HTR-8/SVneo (cell line): ENCODE results near the gene CLHC1.
"Not testable (repeated sequence)": the region's sequence is repeated elsewhere in the genome, so short reads cannot be mapped to it uniquely, and the experiment has no call there.

Experiments
- DNase-seq: peaks from one replicate; pipeline ENCODE4 v3.0.0; 2011; ENCODE audit warnings: low spot score, mixed read lengths; ENCODE audit not compliant: insufficient read length
- FAIRE-seq: peaks from 2 replicates; lab custom pipeline; 2011; peaks lifted over from hg19 to GRCh38; lab: Jason Lieb, UNC

The CLHC1 gene

DNA sequence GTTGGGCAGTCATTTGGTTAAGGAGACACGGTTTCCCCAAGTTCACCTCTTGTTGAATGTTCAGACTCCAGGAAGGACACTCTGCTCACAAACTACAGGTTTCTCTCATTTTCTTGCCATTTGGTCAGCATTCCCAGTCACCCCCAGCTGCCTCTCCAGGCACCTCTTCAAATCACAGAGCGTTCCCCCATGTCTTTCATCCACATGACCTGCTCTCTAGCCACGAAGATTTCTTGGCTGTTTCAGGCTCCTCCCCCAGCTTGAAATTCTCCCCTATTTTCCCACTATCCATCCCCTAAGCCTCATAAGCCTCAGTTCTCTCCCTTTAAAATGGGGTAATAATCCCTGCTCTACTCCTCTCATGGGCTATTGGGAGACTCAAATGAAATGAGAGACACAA lies 92.8 kb downstream of the CLHC1 start:
- FAIRE-seq (no peak), DNase-seq (no peak)

DNA sequence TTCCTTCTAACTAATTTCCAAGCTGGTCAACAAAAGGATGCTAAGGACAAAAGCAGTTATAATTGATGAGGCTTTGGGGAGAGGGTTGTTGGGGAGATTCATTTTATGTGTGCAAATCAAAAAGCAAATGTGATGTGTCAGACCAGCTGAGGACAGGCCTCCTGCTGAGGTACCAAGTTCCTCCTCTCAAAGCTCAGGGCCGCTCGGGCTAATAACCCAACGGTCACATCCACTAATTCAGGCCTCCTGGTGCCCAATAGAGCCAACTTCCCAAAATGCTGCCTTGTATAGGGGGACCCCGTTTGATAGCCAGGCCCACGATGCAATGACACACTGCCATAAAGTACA lies 93.2 kb downstream of the CLHC1 start:
- FAIRE-seq (no peak), DNase-seq (no peak)

DNA sequence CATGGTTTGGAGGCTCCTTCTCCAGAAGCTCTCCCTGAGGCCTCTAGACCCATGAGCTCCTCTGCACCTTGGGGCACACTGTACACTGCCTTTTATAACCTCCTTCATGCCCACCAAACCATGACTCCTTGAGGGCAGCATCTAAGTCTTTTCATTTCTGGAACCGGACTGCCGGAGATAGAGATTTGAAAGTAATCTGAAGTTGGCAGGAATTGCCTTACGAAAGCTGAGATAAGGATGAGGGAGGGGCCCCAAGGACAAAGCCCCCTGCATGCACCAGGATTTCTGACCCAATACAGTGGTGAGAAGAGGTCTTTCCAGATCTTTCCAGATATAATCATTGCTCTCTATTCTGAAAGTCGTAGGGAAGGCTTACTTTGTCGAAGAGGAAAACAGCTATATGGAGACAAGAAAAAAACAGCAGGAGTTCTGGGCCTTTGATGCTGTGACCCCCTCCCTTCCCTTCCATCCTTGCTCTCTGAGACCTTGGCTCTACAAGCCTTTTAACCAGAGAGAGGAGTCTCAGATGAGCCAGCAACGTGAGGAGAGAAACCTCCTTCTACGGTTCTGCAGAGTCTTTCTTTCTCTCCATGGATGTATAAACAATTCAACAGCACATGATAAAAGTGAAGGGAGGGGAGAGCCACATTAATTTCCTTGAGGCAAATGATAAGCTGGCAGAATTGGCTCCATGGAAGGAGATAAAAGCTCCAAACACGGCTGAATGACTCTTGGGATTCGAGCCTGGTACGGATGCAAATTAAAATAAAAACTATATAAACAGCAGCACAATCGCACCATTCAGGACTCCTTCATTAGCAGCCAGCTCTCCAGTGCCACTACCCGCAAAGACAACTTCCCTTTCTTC lies 93.8 kb downstream of the CLHC1 start:
- FAIRE-seq = no peak

DNA sequence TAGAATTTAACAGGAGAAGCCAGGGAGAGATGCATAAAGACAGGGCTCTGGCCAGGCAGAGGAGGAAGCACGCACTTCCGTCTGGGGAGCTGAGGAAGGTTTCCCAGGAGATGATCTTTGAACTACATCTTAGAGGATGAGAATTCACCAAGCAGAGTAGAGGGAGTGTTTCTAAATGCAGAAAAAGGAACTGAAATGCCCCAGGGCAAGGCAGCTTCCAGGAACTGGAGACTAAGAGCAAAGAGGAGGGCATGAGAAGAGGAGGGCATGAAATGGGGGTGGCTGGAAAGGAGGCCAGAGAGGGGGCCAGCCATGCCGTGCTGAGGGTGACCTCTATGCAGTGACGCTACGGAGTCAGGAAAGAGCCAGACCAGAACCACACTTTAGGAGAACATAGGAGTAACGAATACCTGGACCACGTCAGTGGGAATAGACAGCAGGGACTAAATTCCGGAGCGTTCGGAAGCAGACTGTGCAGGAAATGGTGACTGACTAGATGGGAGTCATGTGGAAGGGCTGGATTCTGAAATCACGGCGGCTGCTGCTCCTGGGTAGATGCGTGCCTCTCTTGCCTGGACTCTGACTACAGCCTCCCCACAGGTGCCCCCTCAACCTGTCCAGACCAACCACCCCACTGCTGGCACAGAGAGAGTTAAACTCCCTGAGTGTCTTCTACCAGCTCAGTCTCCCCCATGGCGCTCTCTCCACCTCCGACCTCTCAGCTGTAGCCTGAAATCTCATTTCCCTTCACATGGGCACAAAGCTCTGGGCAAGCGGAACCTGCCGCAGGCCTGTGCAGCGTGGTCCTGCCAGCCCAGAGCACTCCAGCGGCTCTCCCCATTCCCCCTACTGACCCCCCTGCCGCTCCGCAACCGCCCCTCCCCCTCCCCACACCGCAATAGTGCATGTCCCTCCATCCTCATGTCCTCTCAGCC lies 94.8 kb downstream of the CLHC1 start:
- no peak for FAIRE-seq
- DNase-seq = no peak

More for the DNA sequence above, 93.8 kb downstream of the CLHC1 start:
- DNase-seq = no peak

DNA sequence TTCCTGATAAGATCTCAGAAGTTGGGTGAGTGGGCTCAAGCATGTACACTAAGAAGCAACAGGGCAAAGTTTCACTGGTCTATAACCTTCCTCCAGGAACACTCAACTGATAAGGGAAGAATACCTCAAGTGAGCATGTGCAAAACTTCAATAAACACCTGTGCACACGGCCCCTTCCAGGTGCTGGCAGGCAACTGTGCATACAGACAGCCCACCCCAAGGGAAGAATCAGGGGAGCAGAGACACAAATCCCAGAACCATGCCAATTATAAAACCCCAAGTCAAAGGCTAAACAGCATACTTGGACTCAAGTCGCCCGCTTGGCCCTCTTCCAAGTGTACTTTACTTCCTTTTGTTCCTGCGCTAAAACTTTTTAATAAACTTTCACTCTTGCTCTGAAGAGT lies 96.0 kb downstream of the CLHC1 start:
- no peak for FAIRE-seq
- no peak for DNase-seq

DNA sequence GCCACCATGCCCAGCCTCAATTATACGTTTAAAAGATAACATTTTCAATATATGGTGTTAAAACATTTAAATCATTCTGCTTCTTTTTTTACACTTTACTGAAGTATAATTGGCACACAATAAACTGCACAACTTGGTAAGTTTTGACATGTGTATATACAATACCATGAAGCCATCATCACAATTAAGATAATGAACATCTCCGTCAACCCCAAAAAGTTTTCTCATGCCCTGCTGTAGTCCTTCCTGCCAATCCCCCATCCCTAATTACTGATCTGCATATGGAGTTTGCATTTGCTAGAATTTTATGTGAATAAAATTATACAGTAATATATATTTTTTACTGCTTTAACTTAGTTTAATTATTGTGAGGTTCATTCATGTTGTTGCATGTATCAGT lies 96.6 kb downstream of the CLHC1 start:
- FAIRE-seq (no peak), DNase-seq (no peak)

DNA sequence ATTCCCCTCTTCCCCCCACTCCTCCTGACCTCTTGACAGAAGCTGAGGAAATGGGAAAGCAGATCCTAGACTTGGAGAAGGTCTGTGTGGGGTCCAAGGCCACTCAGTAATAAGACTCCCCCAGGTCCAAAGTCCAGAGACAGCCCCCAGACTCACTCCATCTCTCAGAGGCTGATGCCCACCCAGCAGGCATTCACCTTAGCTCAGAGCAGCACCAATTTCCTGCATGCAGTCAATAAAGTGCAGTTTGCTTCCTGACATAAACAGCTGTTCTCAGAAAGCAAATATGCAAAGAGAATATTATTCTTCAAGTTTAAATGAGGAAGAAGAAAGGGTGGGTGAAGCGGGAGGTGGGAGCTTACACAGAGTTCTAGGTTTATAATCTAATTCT lies 97.8 kb downstream of the CLHC1 start:
- FAIRE-seq = no peak
- no peak for DNase-seq

DNA sequence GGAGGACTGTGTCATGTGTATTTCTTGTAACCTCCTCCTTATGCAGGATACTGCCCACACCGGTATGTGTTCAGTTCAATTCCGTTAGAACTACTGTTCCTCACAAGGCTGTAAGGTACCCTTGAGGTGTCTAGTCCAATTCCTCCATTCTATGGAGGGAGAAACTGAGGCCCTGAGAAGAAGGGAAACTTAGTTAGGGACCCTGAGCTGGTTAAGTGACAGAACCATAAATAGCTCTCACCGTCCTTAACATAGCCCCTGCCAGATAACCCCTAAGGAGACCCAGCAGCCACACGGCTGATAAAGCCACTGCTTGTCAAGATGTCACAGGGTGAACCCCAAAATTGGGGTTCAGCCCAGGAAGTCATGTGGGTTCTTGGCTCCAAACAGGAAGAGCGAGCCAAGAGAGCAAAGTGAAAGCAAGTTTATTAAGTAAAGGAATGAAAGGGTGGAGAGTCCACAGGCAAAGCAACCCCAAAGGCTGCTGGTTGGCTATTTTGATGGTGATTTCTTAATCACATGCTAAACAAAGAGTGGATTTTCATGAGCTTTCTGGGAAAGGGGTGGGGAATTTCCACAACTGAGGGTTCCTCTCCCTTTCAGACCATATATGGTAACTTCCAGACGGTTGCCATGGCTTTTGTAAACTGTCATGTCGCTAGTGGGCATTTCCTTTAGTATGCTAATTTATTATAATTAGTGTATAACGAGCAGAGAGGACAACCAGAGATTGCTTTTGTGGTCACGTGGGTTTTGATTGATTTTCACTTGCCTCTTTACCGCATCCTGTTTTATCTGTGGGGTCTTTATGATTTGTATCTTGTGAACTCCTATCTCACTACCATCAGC lies 98.4 kb downstream of the CLHC1 start:
- DNase-seq (no peak), FAIRE-seq (no peak)

DNA sequence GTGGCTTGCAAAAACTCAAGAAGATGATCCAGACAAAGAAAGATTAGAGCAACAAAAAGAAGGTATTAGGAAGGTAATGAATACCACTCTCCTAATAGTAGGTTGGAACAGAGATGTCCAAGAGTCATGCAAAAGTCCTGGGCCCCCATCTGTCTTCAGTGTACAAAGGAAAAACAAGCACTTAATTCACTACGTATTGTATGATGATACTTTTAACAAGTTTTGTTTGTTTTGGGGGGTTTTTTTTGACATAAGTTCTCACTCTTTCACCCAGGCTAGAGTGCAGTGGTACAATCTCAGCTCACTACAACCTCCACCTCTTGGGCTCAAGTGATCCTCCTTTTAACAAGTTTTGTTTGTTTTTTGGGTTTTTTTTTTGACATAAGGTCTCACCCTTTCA lies 101.2 kb downstream of the CLHC1 start:
- FAIRE-seq = no peak
- DNase-seq = no peak

DNA sequence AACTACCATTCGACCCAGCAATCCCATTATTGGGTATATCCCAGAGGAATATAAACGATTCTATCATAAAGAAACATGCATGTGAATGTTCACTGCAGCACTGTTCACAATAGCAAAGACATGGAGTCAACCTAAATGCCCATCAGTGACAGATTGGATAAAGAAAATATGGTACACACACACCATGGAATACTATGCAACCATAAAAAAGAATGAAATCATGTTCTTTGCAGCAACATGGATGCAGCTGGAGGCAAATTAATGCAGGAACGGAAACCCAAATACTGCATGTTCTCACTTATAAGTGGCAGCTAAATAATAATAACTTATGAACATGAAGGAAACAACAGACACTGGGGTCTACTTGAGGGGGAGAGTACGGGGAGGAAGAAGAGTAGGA lies 105.5 kb downstream of the CLHC1 start:
- not testable (repeated sequence) for DNase-seq, FAIRE-seq
